Astrocyte (in vitro differentiated cells and primary cell): ENCODE measurements around the gene MMP23B. TPM values are rescaled to one million over a fixed set of nuclear protein-coding genes. Genes with fewer than 3 reads are reported as not detected.

Experiments used
- DNase-seq: peaks from one replicate; pipeline ENCODE4 v3.0.0-alpha.2; 2010; ENCODE audit warnings: low read depth
- FAIRE-seq: peaks from 2 replicates; lab custom pipeline; 2011; peaks lifted over from hg19 to GRCh38; lab: Jason Lieb, UNC
- H2AFZ ChIP-seq: 2 replicates; pipeline ENCODE4 v1.6.0; 2012; ENCODE audit warnings: low read depth, low read length, inconsistent platforms
- H3K27ac ChIP-seq: 2 replicates; pipeline ENCODE4 v1.5.1; 2011; ENCODE audit warnings: low read depth, low read length, inconsistent platforms
- H3K27me3 ChIP-seq: 2 replicates; pipeline ENCODE4 v1.6.0; 2011; ENCODE audit warnings: low read length, inconsistent platforms; ENCODE audit not compliant: insufficient read depth
- H3K36me3 ChIP-seq: 2 replicates; pipeline ENCODE4 v1.5.1; 2011; ENCODE audit warnings: low read length, inconsistent platforms; ENCODE audit not compliant: insufficient read depth
- H3K4me1 ChIP-seq: 2 replicates; pipeline ENCODE4 v1.5.1; 2011; ENCODE audit warnings: low read length, inconsistent platforms; ENCODE audit not compliant: insufficient read depth
- H3K4me2 ChIP-seq: 2 replicates; pipeline ENCODE4 v1.6.0; 2012; ENCODE audit warnings: low read length, inconsistent platforms
- H3K4me3 ChIP-seq: 2 replicates; pipeline ENCODE4 v1.5.1; 2011; ENCODE audit warnings: low read depth, mild to moderate bottlenecking, low read length, inconsistent platforms; ENCODE audit not compliant: insufficient read depth
- H3K79me2 ChIP-seq: 2 replicates; pipeline ENCODE4 v1.6.0; 2012; ENCODE audit warnings: mild to moderate bottlenecking, low read length, inconsistent platforms; ENCODE audit not compliant: insufficient read depth
- H3K9ac ChIP-seq: 2 replicates; pipeline ENCODE4 v1.6.0; 2012; ENCODE audit warnings: mild to moderate bottlenecking, low read length, inconsistent platforms
- H3K9me3 ChIP-seq: 2 replicates; pipeline ENCODE4 v1.5.1; 2012; ENCODE audit warnings: low read depth, mild to moderate bottlenecking, low read length, inconsistent platforms; ENCODE audit not compliant: insufficient read depth
- H4K20me1 ChIP-seq: 2 replicates; pipeline ENCODE4 v1.6.0; 2012; ENCODE audit warnings: low read length, inconsistent platforms; ENCODE audit not compliant: insufficient read depth
- H3K27ac Mint-ChIP-seq: one replicate; pipeline ENCODE4 v1.8.0; 2021; ENCODE audit warnings: mild to moderate bottlenecking, mixed read lengths; ENCODE audit not compliant: unreplicated experiment
- H3K27me3 Mint-ChIP-seq: one replicate; pipeline ENCODE4 v1.8.0; 2021; ENCODE audit warnings: low read depth, mixed read lengths; ENCODE audit not compliant: unreplicated experiment
- H3K36me3 Mint-ChIP-seq: one replicate; pipeline ENCODE4 v1.8.0; 2021; ENCODE audit warnings: low read depth, mixed read lengths; ENCODE audit not compliant: unreplicated experiment
- H3K4me1 Mint-ChIP-seq: one replicate; pipeline ENCODE4 v1.8.0; 2021; ENCODE audit warnings: low read depth, mixed read lengths; ENCODE audit not compliant: unreplicated experiment
- H3K4me3 Mint-ChIP-seq: one replicate; pipeline ENCODE4 v1.8.0; 2021; ENCODE audit warnings: mild to moderate bottlenecking, moderate library complexity, mixed read lengths; ENCODE audit not compliant: unreplicated experiment
- H3K9me3 Mint-ChIP-seq: one replicate; pipeline ENCODE4 v1.8.0; 2021; ENCODE audit warnings: mild to moderate bottlenecking, mixed read lengths; ENCODE audit not compliant: unreplicated experiment
- CTCF ChIP-seq: IDR thresholded peaks from 2 replicates; pipeline ENCODE4 v1.5.1; 2011; ENCODE audit warnings: low read depth, mild to moderate bottlenecking, inconsistent platforms, low read length, moderate library complexity; ENCODE audit not compliant: insufficient read depth
- EZH2 ChIP-seq: IDR thresholded peaks from 2 replicates; pipeline ENCODE4 v1.6.1; 2012; ENCODE audit warnings: mild to moderate bottlenecking, low read length, inconsistent platforms; ENCODE audit not compliant: insufficient read depth
- total RNA-seq: library from RNA; stranded (reverse); gene quantifications from 2 replicates; pipeline ENCODE4 v1.2.1, GENCODE V29; 2021

Gene MMP23B
- total RNA-seq, 1 donor from 2014 or later: 40.7 TPM

- H3K27me3 Mint-ChIP-seq: peaks cover 3% of the 10 kb centered on the region
- H3K36me3 Mint-ChIP-seq: peaks cover 4% of the 10 kb centered on the region
- H3K9me3 Mint-ChIP-seq: no peaks in the 10 kb centered on the region
- no peak for TF ChIP-seq EZH2
- no peak for TF ChIP-seq CTCF
- Histone ChIP-seq H3K4me2 (no peak overlapping the region), H3K4me3 (no peak overlapping the region), H3K79me2 (peaks cover 28% of the 10 kb centered on the region), H3K4me1 (peaks cover 23% of the 10 kb centered on the region), H3K27me3 (no peaks in the 10 kb centered on the region), H3K9me3 (no peaks in the 10 kb centered on the region), H3K36me3 (no peaks in the 10 kb centered on the region), H2AFZ (no peak overlapping the region), H3K9ac (no peak overlapping the region), H4K20me1 (peaks cover 31% of the 10 kb centered on the region), H3K27ac (no peak overlapping the region)
- FAIRE-seq (no peak), DNase-seq (no peak)
- H3K4me3 Mint-ChIP-seq: no peak overlapping the region
- no peak overlapping the region for H3K27ac Mint-ChIP-seq
- H3K4me1 Mint-ChIP-seq: peaks cover 11% of the 10 kb centered on the region
Measured at GRCh38 chr1:1612104-1612400, 19.9 kb upstream of the MMP23B start.

- FAIRE-seq: no peak
- Histone ChIP-seq H3K36me3 (peaks cover 3% of the 10 kb centered on the region), H3K79me2 (peaks cover 43% of the 10 kb centered on the region), H3K4me3 (peak overlapping the region; percentile 77), H3K27me3 (no peaks in the 10 kb centered on the region), H3K27ac (no peak overlapping the region), H4K20me1 (peaks cover 46% of the 10 kb centered on the region), H2AFZ (no peak overlapping the region), H3K9me3 (no peaks in the 10 kb centered on the region), H3K4me1 (peaks cover 24% of the 10 kb centered on the region), H3K9ac (peak overlapping the region; percentile 100), H3K4me2 (peak overlapping the region; percentile 95)
- TF ChIP-seq EZH2: no peak
- TF ChIP-seq CTCF: no peak
- Mint-ChIP-seq H3K9me3 (no peaks in the 10 kb centered on the region), H3K27me3 (no peaks in the 10 kb centered on the region), H3K4me1 (peaks cover 18% of the 10 kb centered on the region), H3K27ac (peak overlapping the region; percentile 35), H3K36me3 (peaks cover 8% of the 10 kb centered on the region), H3K4me3 (peak overlapping the region; percentile 92)
- no peak for DNase-seq
Measured at GRCh38 chr1:1613509-1614082, 18.4 kb upstream of the MMP23B start.

GRCh38 chr1:1614204-1614953 is 17.6 kb upstream of the MMP23B start:
- FAIRE-seq: no peak
- Histone ChIP-seq H3K4me1 (peaks cover 24% of the 10 kb centered on the region), H3K9me3 (no peaks in the 10 kb centered on the region), H2AFZ (peak overlapping the region; percentile 51), H3K36me3 (peaks cover 3% of the 10 kb centered on the region), H3K27ac (peak overlapping the region; percentile 100), H3K9ac (peak overlapping the region; percentile 100), H3K4me2 (peak overlapping the region; percentile 95), H3K4me3 (peak overlapping the region; percentile 77), H4K20me1 (peaks cover 51% of the 10 kb centered on the region), H3K27me3 (no peaks in the 10 kb centered on the region), H3K79me2 (peaks cover 45% of the 10 kb centered on the region)
- Mint-ChIP-seq H3K27me3 (no peaks in the 10 kb centered on the region), H3K4me3 (peak overlapping the region; percentile 92), H3K27ac (peak overlapping the region; percentile 88), H3K4me1 (peaks cover 18% of the 10 kb centered on the region), H3K36me3 (peaks cover 8% of the 10 kb centered on the region), H3K9me3 (no peaks in the 10 kb centered on the region)
- no peak for TF ChIP-seq EZH2
- no peak for TF ChIP-seq CTCF
- peak; percentile 86 for DNase-seq
